Nephron (organoid): ENCODE results near the gene SCAF8.

ENCODE experiments used
- H3K27ac Mint-ChIP-seq, 3 experiments: 2 replicates each; pipeline ENCODE4 v1.8.0; 2020; ENCODE audit warnings: mixed read lengths in 3 of 3, mild to moderate bottlenecking in 2 of 3, moderate library complexity in 1 of 3
- H3K27me3 Mint-ChIP-seq: 2 replicates; pipeline ENCODE4 v1.8.0; 2021; ENCODE audit warnings: low read depth, mild to moderate bottlenecking, moderate library complexity, mixed read lengths
- H3K36me3 Mint-ChIP-seq: 2 replicates; pipeline ENCODE4 v1.8.0; 2020; ENCODE audit warnings: low read depth, mixed read lengths
- H3K4me1 Mint-ChIP-seq: 2 replicates; pipeline ENCODE4 v1.8.0; 2020; ENCODE audit warnings: mixed read lengths
- H3K4me3 Mint-ChIP-seq, 3 experiments: 2 replicates each; pipeline ENCODE4 v1.8.0; 2020; ENCODE audit warnings: mild to moderate bottlenecking in 3 of 3, mixed read lengths in 3 of 3, moderate library complexity in 2 of 3
- H3K9me3 Mint-ChIP-seq: 2 replicates; pipeline ENCODE4 v1.8.0; 2020; ENCODE audit warnings: mixed read lengths
- CTCF ChIP-seq, 3 experiments: fragments of 200-600 bp; sonication (generic); IDR thresholded peaks; one replicate each; pipeline ENCODE4 v1.5.0; 2021; ENCODE audit warnings: antibody characterized with exemption in 3 of 3; ENCODE audit not compliant: unreplicated experiment in 3 of 3

Gene SCAF8

DNA sequence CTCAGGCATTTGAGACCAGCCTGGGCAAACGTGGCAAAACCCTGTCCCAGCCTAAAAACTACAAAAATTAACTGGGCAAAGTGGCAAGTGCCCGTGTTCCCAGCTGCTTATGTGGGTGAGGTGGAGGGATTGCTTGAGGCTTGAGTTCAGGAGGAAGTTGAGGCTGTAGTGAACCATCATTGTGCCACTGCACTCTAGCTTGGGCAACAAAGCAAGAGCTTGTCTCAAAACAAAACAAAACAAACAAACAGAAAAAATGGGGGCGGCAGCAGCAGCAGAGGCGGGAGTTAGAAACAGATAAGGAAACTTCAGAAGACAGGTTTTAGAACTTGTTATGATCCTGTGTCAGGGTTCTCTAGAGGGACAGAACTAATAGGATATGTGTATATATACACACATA lies 49.0 kb downstream of the SCAF8 start:
- Mint-ChIP-seq H3K9me3 (no peaks in the 10 kb centered on the region), H3K27ac (no peak overlapping the region), H3K4me3 (no peak overlapping the region), H3K27me3 (no peaks in the 10 kb centered on the region), H3K4me1 (no peaks in the 10 kb centered on the region), H3K36me3 (peaks cover 77% of the 10 kb centered on the region)
- no peak for TF ChIP-seq CTCF (IDR thresholded peaks at IDR 0.05; ENCODE audit: unreplicated experiment in 3 of 3)

DNA sequence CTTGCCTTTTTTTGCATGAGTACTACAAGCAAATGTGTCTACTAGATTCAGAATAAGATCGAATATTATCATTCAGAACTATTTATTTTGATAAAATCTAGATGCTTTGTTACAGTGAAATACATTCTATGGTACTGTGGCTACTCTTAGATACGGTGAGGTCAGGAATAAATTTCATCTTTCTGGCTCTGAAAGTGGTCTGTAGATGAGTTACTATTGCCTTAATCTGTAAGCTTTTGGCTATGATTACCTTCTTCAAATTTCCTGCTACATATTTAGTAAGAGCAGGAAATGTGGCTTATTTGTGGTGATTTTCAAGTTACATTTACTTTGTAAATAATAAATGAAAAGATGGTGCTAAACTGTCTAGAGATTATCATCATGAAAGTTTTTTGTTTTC lies 50.0 kb downstream of the SCAF8 start:
- H3K4me1 Mint-ChIP-seq = no peaks in the 10 kb centered on the region
- no peaks in the 10 kb centered on the region for H3K27me3 Mint-ChIP-seq
- H3K36me3 Mint-ChIP-seq = peaks cover 78% of the 10 kb centered on the region
- no peaks in the 10 kb centered on the region for H3K9me3 Mint-ChIP-seq
- no peak overlapping the region for H3K4me3 Mint-ChIP-seq
- no peak for TF ChIP-seq CTCF (IDR thresholded peaks at IDR 0.05; ENCODE audit: unreplicated experiment in 3 of 3)
- no peak overlapping the region for H3K27ac Mint-ChIP-seq

- no peak overlapping the region for H3K4me3 Mint-ChIP-seq
- no peaks in the 10 kb centered on the region for H3K27me3 Mint-ChIP-seq
- peaks cover 75% of the 10 kb centered on the region for H3K36me3 Mint-ChIP-seq
- TF ChIP-seq CTCF (IDR thresholded peaks at IDR 0.05; ENCODE audit: unreplicated experiment in 3 of 3) = no peak
- no peaks in the 10 kb centered on the region for H3K4me1 Mint-ChIP-seq
- no peak overlapping the region for H3K27ac Mint-ChIP-seq
- no peaks in the 10 kb centered on the region for H3K9me3 Mint-ChIP-seq
Observed at GRCh38 chr6:154785075-154785474, 51.9 kb downstream of the SCAF8 start.

- Mint-ChIP-seq H3K36me3 (peaks cover 70% of the 10 kb centered on the region), H3K9me3 (no peaks in the 10 kb centered on the region), H3K4me3 (no peak overlapping the region), H3K27ac (peak overlapping the region in 1 of 3 experiments; percentile 14), H3K4me1 (no peaks in the 10 kb centered on the region), H3K27me3 (no peaks in the 10 kb centered on the region)
- no peak for TF ChIP-seq CTCF (IDR thresholded peaks at IDR 0.05; ENCODE audit: unreplicated experiment in 3 of 3)
Observed at GRCh38 chr6:154786144-154786868, 53.1 kb downstream of the SCAF8 start.

DNA sequence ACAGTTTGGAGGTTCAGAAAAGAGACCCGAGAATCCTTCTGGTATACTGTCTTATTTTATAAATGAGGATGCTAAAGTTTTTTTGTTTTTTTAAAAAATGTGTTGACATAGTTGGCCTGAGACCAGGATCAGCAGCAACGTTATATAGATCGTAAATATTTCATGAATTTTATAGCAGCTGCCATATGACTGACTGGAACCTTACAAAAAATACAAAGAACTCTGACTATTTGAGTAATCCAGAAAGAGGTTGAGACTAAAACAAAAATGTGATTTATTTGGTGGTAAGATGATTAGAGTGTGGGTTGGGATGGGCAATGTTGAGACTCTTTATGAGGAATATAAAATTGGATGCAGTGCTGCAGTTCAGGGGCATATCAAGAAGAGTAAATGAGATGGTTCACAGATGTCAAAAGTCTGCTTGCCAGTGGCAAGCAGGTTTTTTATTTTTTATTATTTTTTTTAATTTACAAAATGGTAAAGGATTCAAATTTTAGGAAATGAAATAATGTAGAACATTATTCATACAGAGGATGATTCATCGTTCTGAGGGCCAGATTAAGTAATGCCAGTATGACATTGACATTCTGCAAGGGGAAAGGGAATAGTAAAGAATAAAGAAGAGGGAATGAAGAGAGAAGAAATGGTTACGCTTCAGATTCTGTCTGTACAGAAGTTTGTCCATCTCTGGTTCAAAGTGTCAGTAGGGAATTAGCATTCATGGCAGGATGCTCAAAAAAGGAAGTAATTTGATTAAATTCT lies 58.5 kb downstream of the SCAF8 start:
- Mint-ChIP-seq H3K36me3 (peaks cover 69% of the 10 kb centered on the region), H3K4me3 (no peak overlapping the region), H3K27me3 (no peaks in the 10 kb centered on the region), H3K27ac (peak overlapping the region in 1 of 3 experiments; percentile 13), H3K9me3 (no peaks in the 10 kb centered on the region), H3K4me1 (no peaks in the 10 kb centered on the region)
- TF ChIP-seq CTCF (IDR thresholded peaks at IDR 0.05; ENCODE audit: unreplicated experiment in 3 of 3) = no peak
